GM19240 (cell line): Measurements from ENCODE around the gene CHST10.

ENCODE experiments used
- DNase-seq: peaks from one replicate; pipeline ENCODE4 v3.0.0; 2011; ENCODE audit warnings: low spot score; ENCODE audit not compliant: insufficient read length

CHST10 gene

DNA sequence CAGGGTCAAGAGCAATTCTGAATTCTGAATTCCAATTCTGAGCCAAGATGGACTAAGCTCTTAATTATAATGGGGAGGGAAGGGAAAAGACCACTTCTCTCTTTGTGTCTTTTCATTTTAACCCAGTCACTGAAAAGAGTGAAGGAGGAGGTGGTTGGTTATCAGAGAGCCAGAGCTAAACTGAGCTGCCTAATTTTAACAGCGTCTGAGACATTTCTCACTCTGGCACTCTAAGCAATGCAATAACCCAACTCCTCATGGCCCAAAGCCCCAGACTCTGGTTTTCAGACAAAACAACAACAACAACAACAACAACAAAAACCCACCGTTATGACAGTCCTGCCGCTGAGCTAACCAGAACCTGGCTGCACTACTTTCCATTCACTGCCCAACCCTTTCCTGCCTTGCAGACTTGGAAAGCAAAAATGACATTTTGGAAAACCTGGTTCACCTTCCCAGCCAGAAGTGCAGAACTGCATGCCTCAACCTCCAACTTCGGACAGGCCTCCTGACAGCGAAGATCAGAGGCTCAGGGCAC is 1.0 kb downstream of the CHST10 start:
- DNase-seq = no peak

DNA sequence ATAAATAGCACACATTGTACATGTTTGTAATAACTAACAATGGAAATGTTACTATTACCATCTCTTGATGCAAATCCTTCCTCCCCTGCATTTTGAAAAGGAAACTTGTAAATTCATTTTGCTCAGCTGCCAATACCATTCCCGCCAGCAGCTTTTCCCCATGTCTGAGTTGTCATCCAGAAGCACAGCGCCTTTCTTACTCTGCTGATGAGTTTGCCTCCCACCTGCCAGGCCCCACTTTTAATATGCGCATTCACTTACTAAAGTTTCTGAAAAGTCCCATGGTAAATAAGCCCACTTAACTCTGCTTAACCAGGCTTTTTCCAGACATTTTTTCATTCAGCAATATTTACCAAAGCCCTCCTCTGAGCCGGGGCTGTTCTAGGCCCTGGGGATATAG is 3.9 kb downstream of the CHST10 start:
- DNase-seq = no peak

DNA sequence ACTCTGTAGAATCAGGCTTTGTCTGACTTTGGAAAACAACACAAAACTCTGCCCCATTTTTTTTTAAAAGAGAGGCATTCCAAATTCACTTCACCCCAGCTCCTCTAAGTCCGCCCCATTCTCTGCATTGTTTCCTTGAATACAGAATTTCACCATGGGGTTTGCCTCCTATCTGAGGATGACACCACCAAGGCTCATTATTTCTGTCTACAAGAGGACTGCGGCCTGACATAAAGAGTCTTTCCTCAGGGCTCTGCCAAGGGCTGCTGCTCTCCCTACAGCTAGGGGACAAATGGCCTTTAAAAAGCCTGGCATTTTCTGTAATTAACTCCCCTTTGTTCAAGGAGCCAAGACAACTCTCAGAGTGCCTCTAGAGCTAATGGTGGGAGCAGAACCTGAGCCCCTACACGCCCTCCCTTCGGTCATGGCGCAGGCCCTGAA is 4.6 kb downstream of the CHST10 start:
- no peak for DNase-seq

DNA sequence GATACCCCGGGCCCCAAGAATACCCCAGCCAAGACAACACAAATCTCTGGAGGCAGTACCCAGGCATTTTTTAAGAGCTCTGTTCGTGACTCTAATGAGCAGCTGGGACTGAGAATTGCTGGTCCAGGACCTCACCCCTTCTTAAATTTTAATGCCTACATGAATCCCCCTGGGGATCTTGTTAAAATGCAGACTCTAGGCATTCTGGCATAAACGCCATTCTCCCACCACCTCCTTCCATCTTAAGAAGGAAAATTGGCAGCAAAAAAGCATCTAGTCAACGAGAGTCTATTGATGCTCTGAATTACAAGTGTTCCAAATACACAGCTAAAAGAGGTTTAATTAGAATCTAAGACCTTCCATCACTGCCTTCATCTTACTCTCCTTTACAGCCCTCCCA is 5.0 kb downstream of the CHST10 start:
- no peak for DNase-seq

- no peak for DNase-seq
Measured at GRCh38 chr2:100411841-100412292, 5.6 kb downstream of the CHST10 start.

DNA sequence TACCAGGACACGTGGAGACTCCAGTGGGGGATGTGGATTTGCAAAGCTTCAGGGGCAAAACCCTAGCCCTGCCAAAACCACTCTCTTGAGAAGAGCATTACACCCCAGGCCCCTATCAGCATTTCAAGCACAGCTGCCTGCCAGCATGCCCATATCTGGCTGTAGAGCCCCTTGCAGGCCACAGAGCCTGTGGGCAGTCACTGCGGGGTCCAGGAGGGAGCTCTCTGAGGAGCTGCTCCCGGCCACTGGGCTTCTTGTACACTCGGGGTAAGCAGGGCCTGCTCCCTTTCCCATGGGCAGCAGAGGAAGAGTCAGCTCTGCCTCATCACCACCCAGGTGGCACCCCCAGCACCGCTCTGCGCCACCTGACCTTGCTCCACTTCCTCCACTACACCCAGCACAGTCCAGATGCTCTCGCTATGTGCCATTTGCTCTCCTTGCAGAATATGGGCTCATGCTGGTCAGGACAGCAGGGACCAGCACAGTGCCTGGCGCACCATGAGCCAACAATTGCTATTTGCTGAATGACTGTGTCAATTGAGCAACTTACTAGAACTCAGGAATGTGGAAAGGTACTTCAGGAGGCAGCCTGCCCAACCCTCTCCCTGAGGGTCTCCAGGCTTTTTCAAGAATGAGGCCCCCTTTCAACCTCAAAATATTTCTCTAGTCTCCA is 7.4 kb downstream of the CHST10 start:
- DNase-seq = no peak

DNA sequence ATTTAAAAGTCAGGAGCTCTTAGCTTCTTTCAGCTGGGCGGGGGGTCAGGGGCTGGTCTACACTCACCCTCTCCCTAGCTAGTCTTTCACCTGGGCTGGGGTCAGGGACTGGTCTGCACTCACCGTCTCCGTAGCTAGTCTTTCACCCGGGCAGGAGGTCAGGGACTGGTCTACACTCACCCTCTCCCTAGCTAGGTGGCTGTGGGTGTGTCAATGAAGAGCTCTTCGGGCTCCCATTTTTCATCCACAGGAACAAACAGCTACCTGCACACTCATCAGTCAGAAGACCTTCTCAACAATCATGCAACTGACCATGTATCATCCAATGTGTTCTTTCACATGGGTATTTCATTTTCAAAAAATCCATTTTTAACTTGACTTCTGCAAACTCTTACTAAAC is 8.0 kb downstream of the CHST10 start:
- DNase-seq = no peak

- DNase-seq = no peak
Measured at GRCh38 chr2:100408941-100409340, 8.5 kb downstream of the CHST10 start.

- no peak for DNase-seq
Measured at GRCh38 chr2:100408104-100408503, 9.4 kb downstream of the CHST10 start.

GRCh38 chr2:100407563-100407962 is 9.9 kb downstream of the CHST10 start:
- no peak for DNase-seq

GRCh38 chr2:100407073-100407472 is 10.4 kb downstream of the CHST10 start:
- DNase-seq = no peak

GRCh38 chr2:100406120-100406508 is 11.4 kb downstream of the CHST10 start:
- DNase-seq = no peak

GRCh38 chr2:100405403-100406119 is 11.9 kb downstream of the CHST10 start:
- DNase-seq = no peak

DNA sequence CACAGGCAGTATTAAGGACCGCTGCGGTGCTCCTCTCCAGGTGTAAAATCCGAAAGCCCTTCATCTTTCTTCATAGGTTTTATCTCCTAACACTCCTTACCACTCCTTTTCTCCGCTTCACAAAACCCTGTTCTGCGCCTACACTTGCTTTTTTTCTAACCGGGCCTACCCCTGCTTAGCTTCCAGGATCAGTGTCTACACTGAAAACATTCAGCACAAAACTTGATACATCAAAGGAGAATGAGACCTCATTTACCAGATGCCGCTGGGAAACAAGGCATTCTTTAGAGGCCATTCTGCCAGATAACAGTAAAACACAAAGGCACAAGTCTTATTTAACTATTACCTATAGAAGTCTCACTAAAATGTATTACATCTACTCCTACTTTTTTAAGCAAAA is 13.1 kb downstream of the CHST10 start:
- DNase-seq = no peak

GRCh38 chr2:100403722-100404121 is 13.7 kb downstream of the CHST10 start:
- DNase-seq = no peak

- no peak for DNase-seq
Measured at GRCh38 chr2:100401268-100401667, 16.2 kb downstream of the CHST10 start.

DNA sequence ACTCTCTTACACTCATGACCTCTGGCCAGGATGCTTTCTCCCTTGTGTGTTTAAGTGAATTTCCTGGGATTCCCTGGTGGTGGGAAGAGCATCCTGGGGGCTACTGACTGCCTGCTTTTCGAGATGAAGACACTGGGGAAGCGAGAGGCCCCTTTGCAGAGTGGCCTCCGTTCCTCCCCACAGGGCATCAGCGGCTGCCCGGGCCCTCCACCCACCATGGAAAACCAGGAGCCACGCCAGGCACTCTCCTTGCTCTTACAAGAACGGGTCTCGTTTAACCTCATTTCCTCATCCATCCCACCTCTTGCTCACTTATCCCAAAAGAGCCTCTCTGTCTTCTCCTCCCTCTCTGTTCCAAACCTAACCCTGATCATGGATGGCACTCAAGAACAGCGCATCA is 17.8 kb downstream of the CHST10 start:
- no peak for DNase-seq

DNA sequence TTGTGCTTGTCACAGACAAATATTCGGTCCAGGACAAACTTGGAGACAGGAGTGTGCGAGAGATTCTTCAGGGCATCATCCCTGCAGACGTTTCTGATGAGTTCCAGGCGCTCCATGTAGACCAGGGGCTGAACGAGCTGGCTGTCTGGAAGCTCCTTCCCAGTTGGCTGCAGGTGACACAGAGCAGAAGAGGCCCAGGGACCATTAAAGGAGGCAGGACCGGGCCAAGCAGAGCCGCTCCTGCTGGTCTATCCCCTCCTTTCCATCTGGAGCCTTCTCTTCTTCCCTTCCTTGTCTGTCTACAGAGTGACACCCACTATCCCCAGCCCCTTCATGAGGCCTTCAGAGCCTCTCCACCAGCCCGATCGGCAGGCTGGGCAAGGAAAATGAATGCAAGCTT is 19.5 kb downstream of the CHST10 start:
- no peak for DNase-seq

GRCh38 chr2:100397118-100397860 is 20.2 kb downstream of the CHST10 start:
- DNase-seq = no peak

GRCh38 chr2:100396483-100396882 is 21.0 kb downstream of the CHST10 start:
- no peak for DNase-seq

DNA sequence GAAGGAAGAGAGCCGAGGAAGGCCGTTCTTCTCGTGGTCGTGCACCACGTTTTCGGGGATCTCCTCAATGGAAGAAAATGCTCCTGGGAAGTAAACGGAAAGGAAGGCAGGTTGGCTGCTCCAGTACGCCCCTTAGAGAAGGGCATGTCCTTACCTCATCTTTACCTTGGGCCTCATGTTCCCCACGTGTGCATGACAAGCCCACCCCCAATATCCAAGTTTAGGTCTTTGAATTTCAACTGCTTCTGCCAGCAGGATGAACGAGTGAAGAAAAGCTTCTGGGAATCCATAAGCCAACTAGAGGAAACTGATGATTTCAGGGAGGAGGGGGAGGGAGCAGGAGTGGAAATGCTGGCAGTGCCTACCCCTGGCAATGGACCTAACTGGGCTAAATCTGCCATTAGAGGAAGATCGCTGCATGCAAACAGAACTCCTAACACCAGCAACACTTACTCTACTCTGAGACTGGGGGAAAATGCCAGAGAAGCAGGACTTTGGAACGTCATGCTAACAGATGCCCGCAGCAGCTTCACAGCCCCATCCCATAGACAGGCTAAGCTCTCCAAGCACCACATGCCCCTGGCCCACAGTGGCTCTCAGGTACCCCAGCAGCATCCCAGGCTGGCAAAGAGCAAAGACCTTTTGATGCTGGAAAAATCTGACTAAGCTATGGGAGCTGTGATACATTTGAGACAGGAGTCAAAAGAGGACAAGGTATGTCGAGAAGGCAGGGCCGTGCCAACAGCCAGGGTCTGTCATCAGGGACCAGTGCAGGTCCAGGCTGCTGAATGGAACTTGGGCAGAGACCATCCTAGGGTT is 21.7 kb downstream of the CHST10 start:
- no peak for DNase-seq
